Skeletal muscle tissue (tissue), 4 donors: ENCODE data around the gene NAT14. TPM values are rescaled to one million over a fixed set of nuclear protein-coding genes. Genes with fewer than 3 reads are reported as not detected.

Experiments
- H3K27ac ChIP-seq: one replicate; pipeline ENCODE4 v1.7.0; 2013; ENCODE audit warnings: mild to moderate bottlenecking, low read depth, low read length, inconsistent platforms
- H3K27me3 ChIP-seq, 3 donors: one replicate each; pipeline ENCODE4 v1.7.0; 2013; ENCODE audit warnings: low read length in 3 of 3; ENCODE audit not compliant: control insufficient read depth in 3 of 3, insufficient read depth in 3 of 3
- H3K36me3 ChIP-seq, 3 donors: one replicate each; pipeline ENCODE4 v1.7.0; 2013; ENCODE audit warnings: low read length in 3 of 3; ENCODE audit not compliant: control insufficient read depth in 3 of 3, insufficient read depth in 3 of 3
- H3K4me1 ChIP-seq, 3 donors: one replicate each; pipeline ENCODE4 v1.7.0; 2013; ENCODE audit warnings: low read length in 3 of 3, mild to moderate bottlenecking in 3 of 3; ENCODE audit not compliant: control insufficient read depth in 3 of 3, insufficient read depth in 3 of 3
- H3K4me3 ChIP-seq, 3 donors: one replicate each; pipeline ENCODE4 v1.7.0; 2013; ENCODE audit warnings: low read length in 3 of 3
- H3K9ac ChIP-seq, 3 donors: one replicate each; pipeline ENCODE4 v1.7.0; 2013; ENCODE audit warnings: low read length in 3 of 3, mild to moderate bottlenecking in 3 of 3, moderate library complexity in 2 of 3, low read depth in 1 of 3
- H3K9me3 ChIP-seq, 3 donors: one replicate each; pipeline ENCODE4 v1.7.0; 2013; ENCODE audit warnings: low read length in 3 of 3; ENCODE audit not compliant: control insufficient read depth in 3 of 3
- total RNA-seq: library from RNA; depleted of rRNA; stranded (reverse); fragments of >200 nt; gene quantifications from one replicate; pipeline ENCODE4 v1.2.3, GENCODE V29; 2014
- donor health status: Osteomylitis.

NAT14 gene
- total RNA-seq, 1 donor from 2014 or later, result 8.4 TPM

DNA sequence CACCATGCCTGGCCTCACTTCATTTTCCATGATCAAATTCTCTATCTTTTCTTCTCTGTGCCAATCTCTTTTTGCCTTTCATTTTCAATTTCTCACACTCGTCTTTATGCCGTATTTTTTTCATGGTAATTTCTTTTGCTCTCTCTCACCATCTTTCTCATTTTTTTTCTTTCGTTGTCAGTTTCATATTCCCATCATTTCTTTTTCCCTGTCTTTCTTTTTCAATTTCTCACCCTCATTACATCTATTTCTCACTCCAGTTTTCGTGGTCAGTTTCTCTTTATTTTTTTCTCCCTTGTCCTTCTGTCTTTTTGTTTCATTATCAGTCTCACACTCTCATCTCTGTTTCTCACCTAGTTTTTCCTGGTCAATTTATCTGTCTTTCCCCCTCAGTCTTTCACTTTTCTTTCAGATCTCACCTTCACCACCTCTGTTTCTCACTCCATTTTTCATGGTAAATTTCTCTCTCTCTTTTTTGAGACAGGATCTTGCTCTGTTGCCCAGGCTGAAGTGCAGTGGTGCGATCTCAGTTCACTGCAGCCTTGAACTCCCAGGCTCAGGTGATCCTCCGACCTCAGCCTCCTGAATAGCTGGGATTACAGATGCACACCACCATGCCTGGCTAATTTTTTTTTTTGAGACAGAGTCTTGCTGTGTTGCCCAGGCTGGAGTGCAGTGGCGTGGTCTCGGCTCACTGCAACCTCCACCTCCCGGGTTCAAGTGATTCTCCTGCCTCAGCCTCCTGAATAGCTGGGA, 17.4 kb downstream of the NAT14 start:
- no peak overlapping the region for H3K27ac ChIP-seq
- no peak overlapping the region for H3K4me3 ChIP-seq
- peaks cover 5 to 9% (median 8%) of the 10 kb centered on the region in 3 donors for H3K4me1 ChIP-seq
- peaks cover 0 to 10% (median 8%) of the 10 kb centered on the region in 3 donors for H3K27me3 ChIP-seq
- no peak overlapping the region for H3K9ac ChIP-seq
- H3K9me3 ChIP-seq, result no peaks in the 10 kb centered on the region
- H3K36me3 ChIP-seq, result peaks cover 0 to 11% (median 0%) of the 10 kb centered on the region in 3 donors

DNA sequence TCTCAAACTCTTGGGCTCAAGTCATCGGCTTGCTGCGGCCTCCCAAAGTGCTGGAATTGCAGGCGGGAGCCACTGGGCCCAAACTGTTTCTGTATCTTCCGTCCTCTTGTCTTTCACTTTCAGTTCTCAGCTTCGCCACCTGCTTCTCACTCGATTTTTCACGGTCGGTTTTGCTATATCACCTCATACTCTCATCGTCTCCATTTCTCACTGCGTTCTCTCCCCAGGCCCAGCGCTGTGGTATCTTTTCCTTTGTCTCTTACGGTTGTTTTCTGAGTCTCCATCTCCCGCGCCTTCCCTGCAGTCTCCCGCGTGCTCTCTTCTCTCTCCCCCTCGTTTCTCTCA, 18.1 kb downstream of the NAT14 start:
- Histone ChIP-seq H3K9me3 (no peaks in the 10 kb centered on the region), H3K27ac (no peak overlapping the region), H3K4me1 (peaks cover 5 to 9% (median 8%) of the 10 kb centered on the region in 3 donors), H3K9ac (no peak overlapping the region), H3K36me3 (peaks cover 0 to 11% (median 0%) of the 10 kb centered on the region in 3 donors), H3K4me3 (no peak overlapping the region), H3K27me3 (peaks cover 0 to 10% (median 8%) of the 10 kb centered on the region in 3 donors)

DNA sequence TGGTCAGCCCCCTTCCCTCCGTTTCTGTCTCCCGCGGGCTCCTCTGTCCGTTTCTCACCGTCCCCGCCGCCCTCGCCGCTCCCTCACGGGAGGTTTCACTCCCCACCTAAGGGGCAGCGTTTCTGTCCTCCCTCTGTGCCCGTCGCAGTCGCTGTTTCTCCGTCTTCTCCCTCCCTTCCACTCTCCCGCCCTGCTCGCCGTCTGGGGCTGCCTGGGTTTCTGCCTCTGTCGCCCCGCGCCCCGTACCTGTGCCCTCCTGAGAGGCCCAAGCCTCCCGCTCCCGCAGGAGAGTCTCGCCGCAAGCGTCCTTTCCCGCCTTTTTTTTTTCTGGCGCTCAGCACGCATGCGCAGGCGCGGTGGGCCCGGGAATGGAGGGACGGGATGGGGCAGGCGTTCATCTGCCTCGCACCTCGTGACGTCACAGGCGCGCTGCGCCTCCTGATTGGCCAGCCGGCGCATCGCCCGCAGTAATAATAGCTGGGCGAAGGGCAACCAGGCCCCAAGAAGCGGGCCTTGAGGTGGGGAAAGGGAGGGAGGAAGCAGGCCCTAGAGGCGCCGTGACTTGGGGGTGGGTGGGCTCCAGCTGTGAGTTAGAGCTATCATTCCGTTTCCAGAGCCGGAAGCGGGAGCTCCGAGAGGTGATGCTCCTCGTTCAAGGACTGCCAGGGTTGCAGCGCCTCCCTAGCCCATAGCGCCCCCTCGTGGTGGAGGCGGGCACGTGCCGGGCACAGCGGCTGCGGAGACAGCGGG, 18.7 kb downstream of the NAT14 start:
- no peaks in the 10 kb centered on the region for H3K9me3 ChIP-seq
- peak overlapping the region in 2 of 3 donors; percentile 6 to 33 for H3K9ac ChIP-seq
- H3K4me1 ChIP-seq, result peaks cover 5 to 9% (median 8%) of the 10 kb centered on the region in 3 donors
- H3K27me3 ChIP-seq, result peaks cover 0 to 10% (median 8%) of the 10 kb centered on the region in 3 donors
- H3K36me3 ChIP-seq, result peaks cover 0 to 11% (median 0%) of the 10 kb centered on the region in 3 donors
- H3K4me3 ChIP-seq, result peak overlapping the region; percentile 64 to 69 (median 68)
- no peak overlapping the region for H3K27ac ChIP-seq

DNA sequence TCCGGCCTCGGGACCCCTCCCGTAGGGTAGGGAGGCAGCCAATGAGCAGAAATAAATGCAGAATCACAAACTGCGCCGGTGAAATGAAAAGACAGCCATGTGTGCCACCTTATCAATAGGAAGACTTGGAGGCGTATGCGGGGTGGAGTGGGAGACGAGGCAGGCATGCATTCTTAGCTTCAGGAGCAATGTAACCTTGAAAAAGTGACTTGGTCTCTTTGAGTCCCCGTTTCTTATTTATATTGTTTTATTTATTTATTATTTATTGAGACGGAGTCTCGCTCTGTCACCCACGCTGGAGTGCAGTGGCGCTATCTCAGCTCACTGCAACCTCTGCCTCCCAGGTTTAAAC, 19.2 kb downstream of the NAT14 start:
- Histone ChIP-seq H3K9me3 (no peaks in the 10 kb centered on the region), H3K27ac (no peak overlapping the region), H3K4me3 (peak overlapping the region in 2 of 3 donors; percentile 68 to 69), H3K9ac (peak overlapping the region in 2 of 3 donors; percentile 6 to 33), H3K27me3 (peaks cover 0 to 10% (median 8%) of the 10 kb centered on the region in 3 donors), H3K36me3 (peaks cover 0 to 11% (median 0%) of the 10 kb centered on the region in 3 donors), H3K4me1 (peaks cover 5 to 9% (median 8%) of the 10 kb centered on the region in 3 donors)

DNA sequence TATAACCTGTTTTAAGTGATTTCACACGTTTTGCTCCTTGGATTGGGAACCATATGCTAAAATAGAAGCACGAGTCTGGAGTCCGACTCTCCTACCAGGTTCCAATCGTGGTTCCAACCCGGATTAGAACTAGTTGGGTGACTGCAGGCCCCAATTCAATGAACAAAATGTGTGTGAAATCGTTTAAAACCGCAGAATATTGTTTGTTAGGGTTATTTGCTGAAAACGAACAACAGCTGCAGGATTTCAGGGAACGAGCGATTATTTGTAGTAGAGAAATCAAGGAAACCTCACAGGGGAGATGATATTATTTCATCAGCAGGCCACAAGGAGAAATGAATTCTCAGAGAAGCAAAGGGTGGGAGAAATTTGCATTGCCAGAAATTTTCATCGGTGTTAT, 20.0 kb downstream of the NAT14 start:
- H3K9ac ChIP-seq, result no peak overlapping the region
- no peak overlapping the region for H3K4me3 ChIP-seq
- peaks cover 0 to 10% (median 8%) of the 10 kb centered on the region in 3 donors for H3K27me3 ChIP-seq
- no peaks in the 10 kb centered on the region for H3K9me3 ChIP-seq
- H3K36me3 ChIP-seq, result peaks cover 0 to 6% (median 0%) of the 10 kb centered on the region in 3 donors
- no peak overlapping the region for H3K27ac ChIP-seq
- H3K4me1 ChIP-seq, result peaks cover 5 to 9% (median 8%) of the 10 kb centered on the region in 3 donors

DNA sequence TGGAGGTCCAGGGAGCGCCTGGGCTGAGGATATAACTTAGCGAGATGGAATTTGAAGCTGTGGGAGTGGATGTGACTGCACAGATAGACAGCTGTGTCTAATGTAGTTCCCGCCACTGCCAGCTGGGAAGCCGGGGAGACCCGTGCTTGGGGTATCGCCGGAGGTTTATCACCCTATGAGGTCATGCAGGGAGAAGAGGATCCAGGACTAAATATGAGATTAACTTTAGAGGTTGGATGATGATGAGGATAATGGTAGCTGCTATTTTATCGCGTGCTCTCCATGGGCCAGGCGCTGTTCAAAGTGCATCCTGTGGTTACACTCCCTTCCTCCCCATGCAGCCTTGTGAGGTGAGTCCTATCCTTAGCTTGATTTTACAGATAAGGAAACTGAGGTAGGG, 23.1 kb downstream of the NAT14 start:
- no peaks in the 10 kb centered on the region for H3K9me3 ChIP-seq
- no peak overlapping the region for H3K4me3 ChIP-seq
- peaks cover 5 to 9% (median 8%) of the 10 kb centered on the region in 3 donors for H3K4me1 ChIP-seq
- H3K27ac ChIP-seq, result no peak overlapping the region
- no peaks in the 10 kb centered on the region for H3K36me3 ChIP-seq
- peaks cover 0 to 10% (median 8%) of the 10 kb centered on the region in 3 donors for H3K27me3 ChIP-seq
- no peak overlapping the region for H3K9ac ChIP-seq

DNA sequence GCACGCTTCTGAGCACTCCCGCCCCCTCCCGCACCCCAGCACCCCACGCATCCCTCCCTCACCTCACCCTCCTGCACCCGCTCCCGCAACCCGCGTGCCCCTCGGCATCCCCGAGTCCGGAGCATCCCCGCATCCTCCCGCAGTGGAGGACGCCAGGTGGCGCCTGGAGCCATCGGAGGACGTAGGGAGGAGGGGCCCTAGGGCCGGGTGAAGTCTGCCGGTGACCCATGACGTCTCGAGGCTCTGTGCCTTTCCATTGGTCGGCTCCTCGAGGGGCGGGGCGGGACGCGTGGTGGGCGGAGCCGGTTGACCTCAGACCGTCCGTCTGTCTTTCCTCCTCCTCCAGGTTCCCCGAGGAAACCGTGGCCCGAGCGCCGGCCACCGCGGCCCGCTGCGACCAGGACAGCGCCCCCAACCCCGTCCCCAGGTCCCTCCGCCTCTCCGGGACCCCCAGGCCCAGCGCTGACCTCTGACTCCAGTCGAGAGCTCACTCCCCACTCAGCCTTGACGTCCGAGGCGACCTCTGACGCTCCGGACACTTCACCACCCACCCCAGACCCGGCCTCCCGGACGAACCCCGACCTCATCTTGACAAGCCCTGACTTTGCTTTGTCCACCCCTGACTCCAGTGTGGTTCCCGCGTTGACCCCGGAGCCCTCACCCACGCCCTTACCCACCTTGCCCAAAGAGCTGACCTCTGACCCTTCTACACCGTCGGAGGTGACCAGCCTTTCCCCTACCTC, 32.1 kb downstream of the NAT14 start:
- H3K9ac ChIP-seq, result peak overlapping the region; percentile 72 to 84 (median 82)
- H3K27ac ChIP-seq, result peak overlapping the region; percentile 93
- no peaks in the 10 kb centered on the region for H3K36me3 ChIP-seq
- peaks cover 15 to 30% (median 26%) of the 10 kb centered on the region in 3 donors for H3K4me1 ChIP-seq
- peak overlapping the region; percentile 56 to 71 (median 60) for H3K4me3 ChIP-seq
- no peaks in the 10 kb centered on the region for H3K27me3 ChIP-seq
- H3K9me3 ChIP-seq, result no peaks in the 10 kb centered on the region

DNA sequence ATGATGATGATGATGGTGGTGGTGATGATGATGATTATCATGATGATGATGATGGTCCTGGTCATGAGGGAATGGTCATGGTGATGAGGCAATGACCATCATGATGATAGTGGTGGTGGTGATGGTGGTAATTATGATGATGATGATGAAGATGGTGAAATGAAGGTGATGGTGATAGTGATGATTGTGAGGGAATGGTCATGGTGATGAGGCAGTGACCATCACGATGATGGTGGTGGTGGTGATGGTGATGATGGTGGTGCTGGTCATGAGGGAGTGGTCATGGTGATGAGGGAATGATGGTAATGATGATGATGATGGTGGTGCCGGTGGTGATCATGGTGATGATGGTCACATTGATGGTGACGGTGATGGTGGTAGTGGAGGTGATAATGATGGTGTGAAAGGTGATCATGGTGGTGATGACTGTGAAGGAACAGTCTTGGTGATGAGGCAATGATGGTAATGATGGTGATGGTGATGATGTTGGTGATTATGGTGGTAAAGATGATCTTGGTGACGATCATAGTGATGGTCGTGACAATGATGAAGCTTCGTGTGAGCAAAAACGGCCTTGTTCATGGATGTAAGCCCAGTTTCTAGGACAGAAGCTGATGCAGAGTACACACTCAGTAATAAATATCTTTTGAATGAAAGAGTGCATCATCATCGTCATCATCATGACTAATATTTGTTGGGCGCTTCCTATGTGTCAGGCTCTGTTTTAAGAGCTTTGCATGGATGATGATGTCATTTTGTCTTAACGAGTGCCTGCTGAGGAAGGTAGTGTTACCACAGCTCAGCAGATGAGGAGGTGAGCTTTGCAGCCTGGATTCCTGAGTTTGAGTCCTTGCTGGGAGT, 34.7 kb downstream of the NAT14 start:
- Histone ChIP-seq H3K4me1 (peaks cover 15 to 33% (median 29%) of the 10 kb centered on the region in 3 donors), H3K36me3 (no peaks in the 10 kb centered on the region), H3K9me3 (no peaks in the 10 kb centered on the region), H3K27me3 (no peaks in the 10 kb centered on the region), H3K27ac (peak overlapping the region; percentile 69), H3K9ac (no peak overlapping the region), H3K4me3 (no peak overlapping the region)

DNA sequence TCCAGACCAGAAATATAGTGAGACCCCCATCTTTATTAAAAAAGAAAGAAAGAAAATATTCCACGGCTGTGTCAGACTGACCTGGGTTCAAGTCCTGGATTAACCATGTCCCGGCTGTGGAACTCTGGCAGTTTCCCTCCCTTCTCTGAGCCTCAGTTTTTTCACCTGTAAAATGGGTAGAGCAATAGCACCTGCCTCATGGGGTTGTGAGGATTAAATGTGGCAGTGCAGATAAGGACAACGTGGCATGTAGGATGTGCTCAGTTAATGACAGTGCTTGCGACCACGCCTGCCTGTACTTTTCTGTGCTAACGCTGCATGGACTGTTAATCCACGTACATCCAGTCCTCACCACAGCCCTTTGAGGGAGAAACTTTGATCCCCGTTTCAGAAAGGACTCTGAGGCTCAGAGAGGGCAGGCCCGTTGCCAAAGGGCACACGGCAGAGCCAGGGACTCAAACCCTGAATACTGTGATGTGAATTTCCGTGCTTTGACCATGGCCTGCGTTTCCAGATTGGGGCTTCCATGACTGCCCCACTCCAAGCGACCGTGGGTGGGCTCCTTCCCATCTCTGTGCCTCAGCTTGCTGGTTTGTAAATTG, 35.8 kb downstream of the NAT14 start:
- Histone ChIP-seq H3K4me1 (peaks cover 18 to 36% (median 32%) of the 10 kb centered on the region in 3 donors), H3K27me3 (no peaks in the 10 kb centered on the region), H3K9me3 (no peaks in the 10 kb centered on the region), H3K4me3 (peak overlapping the region in 1 of 3 donors; percentile 22), H3K36me3 (no peaks in the 10 kb centered on the region), H3K9ac (peak overlapping the region; percentile 28 to 72 (median 40)), H3K27ac (peak overlapping the region; percentile 69)
